22Rv1 (cell line): ENCODE measurements around the gene LGALS7B.

ENCODE experiments used
- CTCF ChIP-seq: fragments of 450-650 bp; IDR thresholded peaks from 2 replicates; pipeline ENCODE4 v1.5.1; 2017; ENCODE audit warnings: mild to moderate bottlenecking
- ZFX ChIP-seq: fragments of 450-650 bp; IDR thresholded peaks from 2 replicates; pipeline ENCODE4 v1.6.1; 2017; ENCODE audit warnings: antibody characterized with exemption, borderline replicate concordance

- TF ChIP-seq CTCF (no peak), ZFX (no peak)
Measured at GRCh38 chr19:38785187-38785699, 3.8 kb upstream of the LGALS7B start.
